Omental fat pad (tissue), 4 donors: Measurements from ENCODE around the gene EFCAB12. TPM values are rescaled to one million over a fixed set of nuclear protein-coding genes. Genes with fewer than 3 reads are reported as not detected.
"Not testable (repeated sequence)": the region's sequence is repeated elsewhere in the genome, so short reads cannot be mapped to it uniquely, and the experiment has no call there.

ENCODE experiments used
- ATAC-seq: fragments of 150-250 bp; one replicate; pipeline ENCODE4 v1.9.1; 2016; ENCODE audit warnings: mild to moderate bottlenecking, moderate library complexity; ENCODE audit not compliant: low FRiP score
- DNase-seq: peaks from one replicate; pipeline ENCODE4 v3.0.0-alpha.2; 2019; ENCODE audit warnings: low spot score
- CTCF ChIP-seq, 3 donors: fragments of 450-650 bp; IDR thresholded peaks; one replicate each; pipeline ENCODE4 v1.5.1; 2016 to 2017; ENCODE audit warnings: antibody characterized with exemption in 3 of 3, mild to moderate bottlenecking in 3 of 3, moderate library complexity in 2 of 3
- total RNA-seq, 4 donors: library from RNA; depleted of rRNA; stranded (reverse); fragments of >200 nt; gene quantifications; one replicate each; pipeline ENCODE4 v1.1.0, GENCODE V29; 2016

The EFCAB12 gene
- total RNA-seq, 4 donors from 2014 or later, result 0.24 to 2.8 (median 1.0) TPM

- ATAC-seq (peak; percentile 91), DNase-seq (peak; percentile 60)
- TF ChIP-seq CTCF (IDR thresholded peaks at IDR 0.05), result peak in 1 of 3 donors; percentile 39
Measured at GRCh38 chr3:129399145-129399894, 29.1 kb downstream of the EFCAB12 start.

- ATAC-seq, result no peak
- no peak for TF ChIP-seq CTCF (IDR thresholded peaks at IDR 0.05)
Measured at GRCh38 chr3:129398803-129399144, 29.7 kb downstream of the EFCAB12 start.

GRCh38 chr3:129393760-129394564 is 34.5 kb downstream of the EFCAB12 start:
- not testable (repeated sequence) for DNase-seq, ATAC-seq

More at GRCh38 chr3:129398803-129399144, 29.7 kb downstream of the EFCAB12 start:
- no peak for DNase-seq

GRCh38 chr3:129393271-129393670 is 35.2 kb downstream of the EFCAB12 start:
- DNase-seq, result no peak
- TF ChIP-seq CTCF (IDR thresholded peaks at IDR 0.05), result no peak
- ATAC-seq, result no peak

GRCh38 chr3:129392106-129392887 is 36.1 kb downstream of the EFCAB12 start:
- DNase-seq, ATAC-seq: not testable (repeated sequence)

- not testable (repeated sequence) for ATAC-seq, DNase-seq
Measured at GRCh38 chr3:129391583-129391982, 36.9 kb downstream of the EFCAB12 start.

- no peak for TF ChIP-seq CTCF (IDR thresholded peaks at IDR 0.05)
- ATAC-seq, result no peak
Measured at GRCh38 chr3:129389572-129389937, 38.9 kb downstream of the EFCAB12 start.

GRCh38 chr3:129388791-129389571 is 39.5 kb downstream of the EFCAB12 start:
- not testable (repeated sequence) for DNase-seq
- ATAC-seq, result peak; percentile 31

More at GRCh38 chr3:129389572-129389937, 38.9 kb downstream of the EFCAB12 start:
- DNase-seq, result no peak
